ENCODE results near the gene ADAMTSL4. TPM values are rescaled to one million over a fixed set of nuclear protein-coding genes. Genes with fewer than 3 reads are reported as not detected.
"Not testable (repeated sequence)": the region's sequence is repeated elsewhere in the genome, so short reads cannot be mapped to it uniquely, and the experiment has no call there.

The ADAMTSL4 gene
- total RNA-seq, 1 donor from 2014 or later, result 0.46 TPM

GRCh38 chr1:150604226-150604588, 55.0 kb downstream of the ADAMTSL4 start:
- no peak for DNase-seq (ENCODE audit: low read depth)
- no peaks in the 10 kb centered on the region for H3K27me3 ChIP-seq (ENCODE audit: control insufficient read depth, insufficient read depth, low read length)
- no peaks in the 10 kb centered on the region for H3K36me3 ChIP-seq (ENCODE audit: control insufficient read depth, insufficient read depth, low read length)
- no peak overlapping the region for H3K4me3 ChIP-seq (ENCODE audit: low read depth, low read length)
- no peak for TF ChIP-seq CTCF (IDR thresholded peaks at IDR 0.05; ENCODE audit: insufficient read depth, low read length, poor library complexity, severe bottlenecking)

- not testable (repeated sequence) for H3K27me3 ChIP-seq (ENCODE audit: control insufficient read depth, insufficient read depth, low read length); DNase-seq (ENCODE audit: low read depth); H3K4me3 ChIP-seq (ENCODE audit: low read depth, low read length); H3K36me3 ChIP-seq (ENCODE audit: control insufficient read depth, insufficient read depth, low read length)
These were observed 56.2 kb downstream of the ADAMTSL4 start for GRCh38 chr1:150605451-150605731.

GRCh38 chr1:150606463-150607142, 57.4 kb downstream of the ADAMTSL4 start:
- no peak for DNase-seq (ENCODE audit: low read depth)
- H3K27me3 ChIP-seq (ENCODE audit: control insufficient read depth, insufficient read depth, low read length), result no peaks in the 10 kb centered on the region
- no peak overlapping the region for H3K4me3 ChIP-seq (ENCODE audit: low read depth, low read length)
- no peaks in the 10 kb centered on the region for H3K36me3 ChIP-seq (ENCODE audit: control insufficient read depth, insufficient read depth, low read length)
- TF ChIP-seq CTCF (IDR thresholded peaks at IDR 0.05; ENCODE audit: insufficient read depth, low read length, poor library complexity, severe bottlenecking), result no peak

GRCh38 chr1:150609732-150610131, 60.5 kb downstream of the ADAMTSL4 start:
- Histone ChIP-seq H3K36me3 (ENCODE audit: control insufficient read depth, insufficient read depth, low read length) (no peaks in the 10 kb centered on the region), H3K27me3 (ENCODE audit: control insufficient read depth, insufficient read depth, low read length) (no peaks in the 10 kb centered on the region), H3K4me3 (ENCODE audit: low read depth, low read length) (no peak overlapping the region)
- no peak for DNase-seq (ENCODE audit: low read depth)
- TF ChIP-seq CTCF (IDR thresholded peaks at IDR 0.05; ENCODE audit: insufficient read depth, low read length, poor library complexity, severe bottlenecking), result no peak

Other genes starting within 250 kb of the ADAMTSL4 start
- gene PRPF3, start 227.9 kb upstream of the ADAMTSL4 start, total RNA-seq, result 28.5 and 38.1 TPM in 2 replicates
- 12.4 and 12.5 TPM in 2 replicates for gene RPRD2, start 185.3 kb upstream of the ADAMTSL4 start, total RNA-seq
- gene TARS2, start 62.0 kb upstream of the ADAMTSL4 start, total RNA-seq, result 17.6 and 24.6 TPM in 2 replicates
- gene ECM1, start 41.3 kb upstream of the ADAMTSL4 start, total RNA-seq, result 5.4 and 6.0 TPM in 2 replicates
- gene FALEC, start 33.7 kb upstream of the ADAMTSL4 start, total RNA-seq, result not detected in 2 replicates
- 206 and 222 TPM in 2 replicates for gene MCL1, start 30.2 kb downstream of the ADAMTSL4 start, total RNA-seq
- gene ENSA, start 80.2 kb downstream of the ADAMTSL4 start, total RNA-seq, result 80.9 and 178 TPM in 2 replicates
- gene GOLPH3L, start 147.7 kb downstream of the ADAMTSL4 start, total RNA-seq, result 18.2 and 23.6 TPM in 2 replicates
- gene HORMAD1, start 171.5 kb downstream of the ADAMTSL4 start, total RNA-seq, result not detected in 2 replicates
- 9.0 and 12.2 TPM in 2 replicates for gene CTSS, start 216.4 kb downstream of the ADAMTSL4 start, total RNA-seq